Activated CD8-positive, alpha-beta memory T cell treated with anti-CD3 and anti-CD28 coated beads, Interleukin-2, amount 50 U/mL, for 48 hours (primary cell): ENCODE results near the gene ASPSCR1.

ENCODE experiments used
- DNase-seq: peaks from one replicate; pipeline ENCODE4 v3.0.0-alpha.2; 2020

The ASPSCR1 gene

GRCh38 chr17:82001571-82002056 lies 24.2 kb downstream of the ASPSCR1 start:
- DNase-seq = no peak

GRCh38 chr17:82003411-82004381 lies 26.3 kb downstream of the ASPSCR1 start:
- DNase-seq = no peak

GRCh38 chr17:82004517-82005455 lies 27.4 kb downstream of the ASPSCR1 start:
- DNase-seq = no peak

GRCh38 chr17:82005701-82006348 lies 28.4 kb downstream of the ASPSCR1 start:
- no peak for DNase-seq

- DNase-seq = no peak
These were observed 29.2 kb downstream of the ASPSCR1 start for GRCh38 chr17:82006468-82007227.

GRCh38 chr17:82007228-82007494 lies 29.7 kb downstream of the ASPSCR1 start:
- DNase-seq = no peak

GRCh38 chr17:82007495-82008257 lies 30.2 kb downstream of the ASPSCR1 start:
- DNase-seq = no peak

- DNase-seq = no peak
These were observed 31.0 kb downstream of the ASPSCR1 start for GRCh38 chr17:82008258-82008940.

- no peak for DNase-seq
These were observed 31.5 kb downstream of the ASPSCR1 start for GRCh38 chr17:82008941-82009405.

GRCh38 chr17:82009413-82009812 lies 32.0 kb downstream of the ASPSCR1 start:
- DNase-seq = no peak

- no peak for DNase-seq
These were observed 33.4 kb downstream of the ASPSCR1 start for GRCh38 chr17:82010575-82011525.

- DNase-seq = no peak
These were observed 34.3 kb downstream of the ASPSCR1 start for GRCh38 chr17:82011617-82012187.

GRCh38 chr17:82012261-82012639 lies 34.8 kb downstream of the ASPSCR1 start:
- DNase-seq = no peak

GRCh38 chr17:82012640-82013295 lies 35.3 kb downstream of the ASPSCR1 start:
- DNase-seq = no peak

- DNase-seq = no peak
These were observed 35.9 kb downstream of the ASPSCR1 start for GRCh38 chr17:82013341-82013740.

- no peak for DNase-seq
These were observed 36.4 kb downstream of the ASPSCR1 start for GRCh38 chr17:82013772-82014321.

GRCh38 chr17:82014432-82014831 lies 37.0 kb downstream of the ASPSCR1 start:
- no peak for DNase-seq

GRCh38 chr17:82014971-82015310 lies 37.5 kb downstream of the ASPSCR1 start:
- DNase-seq = no peak
